HG03039 (cell line): ENCODE results near the gene UBXN11.

Experiments
- ATAC-seq: cut with Tn5 transposase; IDR thresholded peaks from one replicate; pipeline ENCODE4 v1.9.1; 2021; ENCODE audit warnings: mild to moderate bottlenecking, moderate library complexity; ENCODE audit not compliant: unreplicated experiment

UBXN11 gene

DNA sequence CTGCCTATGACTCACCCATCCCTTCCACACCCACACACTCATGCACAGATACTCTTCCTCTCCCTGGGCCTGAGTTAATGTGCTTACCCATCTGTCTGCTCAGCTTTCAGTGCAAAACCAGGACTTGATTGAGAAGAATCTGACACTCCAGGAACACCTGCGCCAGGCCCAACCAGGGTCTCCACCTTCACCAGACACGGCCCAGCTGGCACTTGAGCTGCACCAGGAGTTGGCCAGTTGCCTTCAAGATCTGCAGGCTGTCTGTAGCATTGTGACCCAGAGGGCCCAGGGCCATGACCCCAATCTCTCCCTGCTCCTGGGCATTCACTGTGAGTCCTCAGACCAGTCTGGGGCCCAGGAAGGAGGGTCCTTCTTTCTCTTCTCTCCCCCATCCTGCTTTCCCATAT, 30.0 kb downstream of the UBXN11 start:
- ATAC-seq, result no peak

DNA sequence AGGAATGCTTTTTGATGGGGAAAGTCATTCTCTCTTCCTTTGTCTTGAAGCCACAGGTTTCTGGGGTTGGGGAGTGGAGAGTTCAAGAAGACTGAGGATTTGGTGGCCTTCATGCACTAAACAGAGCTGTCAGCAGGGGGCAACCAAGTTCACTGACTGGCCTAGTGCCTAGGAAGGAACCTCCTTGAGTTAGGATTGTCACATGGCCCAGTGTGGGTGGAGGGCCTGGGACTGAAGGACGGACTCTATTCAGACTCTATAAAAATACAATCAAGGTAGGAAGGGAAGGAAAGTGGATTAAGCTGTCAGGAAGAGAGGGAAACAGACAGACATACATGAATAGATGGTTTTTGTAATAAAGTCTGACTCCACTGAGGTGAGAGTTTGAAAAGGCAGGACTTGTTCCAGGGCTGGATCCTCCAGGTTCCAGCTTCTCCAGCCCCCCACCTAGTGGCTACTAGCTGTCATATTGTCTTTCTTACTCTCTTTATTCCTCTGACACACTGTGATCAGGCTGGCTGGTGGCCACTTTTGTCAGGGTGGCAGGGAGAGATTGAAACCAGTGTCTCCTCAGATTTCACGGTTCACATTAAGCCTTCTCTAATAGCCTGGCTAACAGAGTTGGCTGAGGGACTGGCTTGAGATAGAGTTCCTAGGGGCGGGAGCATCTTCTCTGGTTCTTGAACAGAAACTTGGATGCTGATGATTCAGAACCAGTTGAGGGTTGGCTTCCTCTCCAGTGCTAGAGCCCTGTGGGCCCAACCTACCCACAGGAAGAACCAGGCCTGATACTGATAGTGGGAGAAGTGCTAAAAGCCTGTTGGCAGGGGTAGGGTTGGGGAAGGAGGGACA, 30.6 kb downstream of the UBXN11 start:
- no peak for ATAC-seq

DNA sequence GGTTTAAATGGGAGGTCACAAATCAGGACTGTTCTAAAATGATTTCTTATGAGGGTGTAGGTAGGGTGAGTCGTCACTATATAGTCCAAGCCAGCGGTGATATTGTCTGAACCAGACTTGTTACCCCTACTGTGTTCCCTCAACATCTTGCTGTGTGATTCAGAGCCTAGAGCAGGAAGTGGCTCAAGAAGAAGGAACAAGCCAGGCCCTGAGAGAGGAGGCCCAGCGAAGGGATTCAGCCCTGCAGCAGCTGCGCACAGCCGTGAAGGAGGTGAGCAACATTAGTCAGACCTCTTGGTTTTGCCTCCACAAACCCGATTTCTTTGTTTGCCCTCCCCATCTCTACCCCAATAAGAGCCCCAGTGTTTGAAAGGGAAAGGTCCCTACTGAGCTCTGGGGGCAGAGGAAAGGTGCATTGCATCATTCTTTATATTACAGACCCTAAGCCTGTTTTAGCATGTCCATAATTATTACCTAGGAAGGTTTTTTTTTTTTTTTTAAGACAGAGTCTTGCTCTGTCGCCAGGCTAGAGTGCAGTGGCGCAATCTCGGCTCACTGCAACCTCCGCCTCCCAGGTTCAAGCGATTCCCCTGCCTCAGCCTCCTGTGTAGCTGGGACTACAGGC, 31.5 kb downstream of the UBXN11 start:
- no peak for ATAC-seq

DNA sequence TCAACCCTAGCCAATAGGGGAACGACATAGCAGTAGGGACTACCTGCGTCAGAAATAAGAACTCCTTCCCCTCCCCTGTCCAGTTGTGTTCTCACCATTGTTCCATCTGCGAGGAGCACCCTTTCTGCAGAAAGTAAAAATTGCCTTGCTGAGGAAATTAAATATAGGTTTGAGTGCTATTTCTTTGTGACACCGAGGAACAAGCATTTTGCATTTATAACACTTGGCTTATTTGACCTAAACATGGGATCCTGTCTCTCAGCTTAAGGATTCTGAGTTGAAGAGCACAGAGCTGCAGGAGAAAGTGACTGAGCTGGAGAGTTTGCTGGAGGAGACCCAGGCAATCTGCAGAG, 37.3 kb downstream of the UBXN11 start:
- no peak for ATAC-seq

DNA sequence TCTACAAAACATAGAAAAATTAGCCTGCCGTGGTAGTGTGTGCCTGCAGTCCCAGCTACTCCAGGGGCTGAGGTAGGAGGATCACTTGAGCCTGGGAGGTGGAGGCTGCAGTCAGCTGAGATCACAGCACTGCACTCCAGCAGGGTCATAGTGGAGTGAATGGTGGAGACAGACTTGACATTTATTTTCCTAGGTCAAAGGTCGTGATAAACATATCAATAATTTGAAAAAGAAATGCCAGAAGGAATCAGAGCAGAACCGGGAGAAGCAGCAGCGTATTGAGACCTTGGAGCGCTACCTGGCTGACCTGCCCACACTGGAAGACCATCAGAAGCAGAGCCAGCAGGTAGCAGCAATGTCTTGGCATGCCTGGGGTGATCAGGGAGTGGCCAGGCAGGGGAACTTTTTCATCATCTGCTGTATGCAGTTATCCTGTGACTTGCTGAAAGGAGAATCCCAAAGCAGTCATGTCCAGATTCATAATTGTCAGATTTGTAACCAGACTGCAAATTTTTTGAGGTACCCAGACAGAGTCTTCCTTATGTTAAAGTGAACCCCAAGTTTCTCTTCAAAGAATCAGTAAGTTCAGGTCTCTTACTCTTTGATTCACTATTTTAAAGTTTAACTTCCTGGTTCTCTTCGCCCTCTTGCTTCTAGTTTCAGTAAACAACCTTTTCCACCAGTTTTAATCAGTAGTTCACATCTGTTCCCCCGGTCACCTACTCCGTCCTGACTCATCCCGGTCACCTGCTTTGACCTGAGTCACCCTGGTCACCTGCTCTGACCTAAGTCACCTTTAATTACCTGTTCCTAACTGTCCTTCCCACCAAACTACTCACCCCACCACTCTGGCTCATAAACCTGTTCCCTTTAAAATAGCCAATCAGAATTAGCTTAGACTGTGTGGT, 37.9 kb downstream of the UBXN11 start:
- ATAC-seq, result no peak

DNA sequence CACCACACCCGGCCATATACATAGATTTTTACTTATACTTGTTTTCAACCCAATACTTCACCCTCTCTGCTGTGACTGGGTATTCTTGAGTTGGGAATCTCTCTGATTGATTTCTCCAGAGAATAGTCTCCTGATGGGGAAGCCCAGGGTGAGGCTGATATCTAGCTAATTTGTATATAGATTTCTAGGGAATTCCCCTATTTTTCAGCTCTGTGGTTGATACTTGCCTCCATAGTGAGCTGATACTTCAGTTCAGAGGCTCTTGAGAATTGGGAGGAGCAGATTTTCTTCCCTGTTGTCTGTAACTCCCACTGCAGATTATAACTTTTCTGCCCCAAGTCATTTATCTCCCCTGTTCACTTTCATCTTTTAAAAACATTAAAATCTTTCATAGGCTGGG, 41.0 kb downstream of the UBXN11 start:
- ATAC-seq, result no peak

DNA sequence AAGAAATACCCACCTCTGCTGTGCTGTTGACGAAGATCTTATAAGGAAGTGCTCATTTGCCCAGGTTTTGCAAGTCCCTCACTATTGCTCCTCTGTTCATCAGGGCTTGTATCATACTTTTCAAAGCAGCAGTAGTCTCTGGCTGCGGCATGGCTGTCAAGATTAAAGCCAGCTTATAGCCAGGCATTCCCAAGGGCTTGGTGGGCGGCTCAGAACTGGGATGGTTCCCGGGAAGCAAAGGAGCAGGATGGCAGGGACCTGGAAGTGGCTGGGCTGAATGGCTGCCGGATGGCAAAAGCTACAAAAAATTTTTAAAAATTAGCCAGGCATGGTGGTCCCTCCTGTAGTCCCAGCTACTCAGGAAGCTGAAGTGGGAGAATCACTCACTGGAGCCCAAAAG, 43.2 kb downstream of the UBXN11 start:
- no peak for ATAC-seq

DNA sequence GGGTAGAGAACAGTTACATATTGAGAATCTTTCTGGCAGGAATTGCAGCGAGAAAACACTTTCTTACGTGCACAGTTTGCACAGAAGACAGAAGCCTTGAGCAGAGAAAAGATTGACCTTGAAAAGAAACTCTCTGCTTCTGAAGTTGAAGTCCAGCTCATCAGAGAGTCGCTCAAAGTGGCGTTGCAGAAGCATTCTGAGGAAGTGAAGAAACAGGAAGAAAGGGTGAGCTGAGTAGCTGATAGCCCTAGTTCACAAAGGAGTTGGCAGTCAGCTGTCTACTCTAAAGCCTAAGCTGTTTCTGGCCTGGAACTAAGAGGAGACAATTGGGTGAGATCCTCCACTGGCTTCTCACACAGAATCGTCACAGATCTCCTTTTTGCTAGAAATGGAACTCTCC, 46.9 kb downstream of the UBXN11 start:
- no peak for ATAC-seq

DNA sequence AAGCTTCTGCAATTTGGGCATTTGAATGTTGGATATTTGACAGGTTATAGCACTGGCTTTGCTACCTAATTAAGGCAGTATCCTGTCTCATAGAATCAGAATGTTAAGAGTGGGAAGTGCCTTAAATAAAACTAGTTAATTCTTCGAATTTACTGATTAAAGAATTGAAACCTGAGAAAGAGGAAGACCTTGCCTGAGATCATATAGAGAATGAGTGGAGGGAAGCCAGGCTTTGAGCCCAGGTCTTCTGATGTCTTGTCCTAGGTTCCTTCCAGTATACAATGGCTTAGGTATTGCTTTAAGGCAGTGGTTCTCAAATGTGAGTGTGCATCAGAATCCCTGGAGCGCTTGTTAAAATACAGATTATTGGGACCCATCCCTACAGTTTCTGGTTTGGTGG, 47.4 kb downstream of the UBXN11 start:
- no peak for ATAC-seq

DNA sequence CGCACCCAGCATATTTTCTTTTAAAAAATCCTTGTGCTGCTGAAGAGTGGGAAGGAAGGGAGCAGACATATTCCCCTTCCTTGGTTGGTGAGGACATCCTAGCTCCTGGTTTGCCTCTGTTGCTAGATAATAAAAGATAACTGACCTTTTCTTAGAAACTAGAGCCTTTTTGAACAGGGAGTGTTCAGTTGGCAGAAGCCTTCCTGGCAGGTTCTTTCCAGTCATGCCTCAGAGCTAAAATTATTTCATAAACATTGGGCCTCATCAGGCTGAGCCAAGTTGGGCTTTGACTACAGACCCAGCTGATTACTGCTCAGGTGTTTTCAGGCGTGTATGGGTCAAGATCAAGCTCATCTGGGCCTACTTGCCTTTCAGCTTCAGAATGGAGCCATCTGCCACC, 49.2 kb downstream of the UBXN11 start:
- no peak for ATAC-seq

DNA sequence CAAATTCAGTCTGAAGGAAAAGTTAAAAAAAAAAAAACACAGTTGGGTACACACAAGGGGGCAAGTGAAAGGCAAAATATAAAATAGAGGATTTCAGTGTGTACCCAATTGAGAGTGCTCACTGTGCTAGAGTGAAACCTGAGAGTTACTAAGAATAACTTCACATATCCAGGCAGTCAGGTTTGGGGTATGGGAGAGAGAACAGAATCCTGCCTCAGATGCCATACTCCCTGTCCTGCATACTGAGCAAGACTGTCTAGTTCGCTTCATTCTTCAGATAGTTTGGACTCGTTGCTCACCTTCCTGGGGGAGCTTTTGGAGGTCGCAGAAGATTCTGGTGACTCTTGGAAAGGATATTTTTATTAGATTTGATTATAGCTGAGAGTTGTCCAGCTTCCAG, 52.0 kb downstream of the UBXN11 start:
- ATAC-seq, result no peak

DNA sequence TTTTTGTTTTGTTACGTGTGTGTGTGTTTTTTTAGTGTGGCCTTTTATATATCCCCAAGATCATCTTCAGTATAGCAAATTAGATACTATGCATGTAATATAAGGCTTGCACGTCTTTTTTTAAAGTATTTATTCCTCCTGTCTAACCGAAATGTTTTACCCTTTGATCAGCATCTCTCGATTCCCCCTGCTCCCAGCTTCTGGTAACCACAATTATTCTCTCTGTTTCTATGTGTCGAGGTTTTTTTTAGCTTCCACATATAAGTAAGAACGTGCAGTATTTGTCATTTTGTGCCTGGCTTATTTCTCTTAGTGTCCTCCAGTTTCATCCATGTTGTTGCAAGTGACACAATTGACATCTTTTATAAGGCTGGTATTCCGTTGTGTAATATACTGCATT, 53.7 kb downstream of the UBXN11 start:
- ATAC-seq, result no peak

DNA sequence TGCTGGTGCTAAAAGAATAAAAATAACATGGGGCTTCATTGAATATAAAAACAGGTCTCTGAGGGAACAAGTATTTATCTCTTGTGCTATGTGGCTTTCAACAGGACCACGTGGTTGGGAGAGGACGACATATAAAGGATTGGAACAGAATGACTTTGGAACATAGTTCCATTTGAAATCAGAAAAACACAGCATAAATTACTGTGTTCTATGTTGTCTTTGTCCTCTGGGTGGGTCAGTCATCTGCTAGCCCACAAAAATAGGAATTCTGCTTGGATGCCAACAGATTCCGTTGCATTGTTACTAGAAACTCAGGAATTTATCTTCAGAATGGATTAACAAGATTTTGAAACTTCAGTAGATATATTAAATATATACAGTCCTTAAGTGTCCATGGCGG, 66.5 kb downstream of the UBXN11 start:
- no peak for ATAC-seq

DNA sequence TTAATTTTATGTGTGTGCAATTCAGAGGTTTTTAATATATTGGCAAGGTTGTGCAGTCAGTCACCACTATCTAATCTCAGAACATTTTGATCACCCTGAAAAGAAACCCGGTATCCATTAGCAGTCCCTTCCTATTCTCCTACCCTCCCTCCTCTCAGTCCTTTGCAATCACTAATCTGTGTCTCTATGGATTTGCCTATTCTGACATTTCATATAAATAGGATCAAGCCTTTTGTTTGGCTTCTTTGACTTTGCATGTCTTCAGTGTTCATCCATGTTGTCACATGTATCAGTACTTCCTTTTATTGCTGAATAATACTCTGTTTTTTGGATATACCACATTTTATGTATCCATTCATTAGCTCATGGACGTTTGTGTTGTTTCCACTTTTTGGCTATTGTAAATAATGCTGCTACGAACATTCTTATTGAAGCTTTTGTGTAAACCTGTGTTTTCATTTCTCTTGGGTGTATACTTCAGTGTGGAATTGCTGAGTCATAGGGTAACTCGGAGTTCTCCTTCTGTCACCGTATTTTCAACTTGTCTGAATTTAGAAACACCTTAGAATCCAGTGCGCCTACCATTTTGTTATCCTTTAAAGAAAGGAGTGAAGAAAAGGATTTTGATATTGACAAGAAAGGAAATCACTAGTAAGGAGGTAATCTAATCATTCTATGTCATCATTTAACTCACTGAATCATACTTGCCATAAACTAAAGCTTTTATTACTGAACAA, 69.0 kb downstream of the UBXN11 start:
- ATAC-seq, result no peak

DNA sequence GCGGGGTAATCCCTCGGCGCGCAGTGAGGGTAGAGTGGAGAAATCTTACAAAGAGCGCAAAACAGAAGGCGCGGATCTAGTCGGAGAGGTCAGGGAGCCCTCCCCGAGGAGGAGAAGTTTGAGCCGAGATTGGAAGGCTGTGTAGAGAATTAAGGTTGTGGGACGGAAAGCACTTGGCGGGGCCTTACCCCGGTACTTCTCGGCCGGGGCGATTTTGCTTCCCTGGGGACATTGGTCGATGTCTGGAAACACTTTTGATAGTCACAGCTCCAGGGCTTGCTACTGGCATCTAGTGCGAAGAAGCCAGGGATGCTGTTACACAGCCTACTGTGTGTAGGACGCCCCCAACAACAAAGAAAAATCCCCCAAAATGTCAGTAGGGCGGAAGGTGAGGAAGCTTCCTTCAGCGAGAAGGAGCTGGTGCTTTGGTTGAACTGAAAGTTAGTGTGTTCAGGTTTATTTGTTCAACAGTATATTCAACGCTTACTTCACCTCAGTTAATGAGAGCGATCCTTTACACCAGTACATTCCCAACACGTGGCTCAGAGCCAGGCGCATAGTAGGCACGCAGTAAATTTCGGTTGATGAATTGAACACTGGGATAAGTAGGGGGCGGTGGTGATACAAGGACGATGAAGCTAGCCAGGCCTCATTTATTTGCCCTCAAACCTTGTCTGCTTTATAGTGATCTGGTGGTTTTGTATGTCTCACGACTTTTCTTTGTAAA, 71.6 kb downstream of the UBXN11 start:
- ATAC-seq, result peak; percentile 5

DNA sequence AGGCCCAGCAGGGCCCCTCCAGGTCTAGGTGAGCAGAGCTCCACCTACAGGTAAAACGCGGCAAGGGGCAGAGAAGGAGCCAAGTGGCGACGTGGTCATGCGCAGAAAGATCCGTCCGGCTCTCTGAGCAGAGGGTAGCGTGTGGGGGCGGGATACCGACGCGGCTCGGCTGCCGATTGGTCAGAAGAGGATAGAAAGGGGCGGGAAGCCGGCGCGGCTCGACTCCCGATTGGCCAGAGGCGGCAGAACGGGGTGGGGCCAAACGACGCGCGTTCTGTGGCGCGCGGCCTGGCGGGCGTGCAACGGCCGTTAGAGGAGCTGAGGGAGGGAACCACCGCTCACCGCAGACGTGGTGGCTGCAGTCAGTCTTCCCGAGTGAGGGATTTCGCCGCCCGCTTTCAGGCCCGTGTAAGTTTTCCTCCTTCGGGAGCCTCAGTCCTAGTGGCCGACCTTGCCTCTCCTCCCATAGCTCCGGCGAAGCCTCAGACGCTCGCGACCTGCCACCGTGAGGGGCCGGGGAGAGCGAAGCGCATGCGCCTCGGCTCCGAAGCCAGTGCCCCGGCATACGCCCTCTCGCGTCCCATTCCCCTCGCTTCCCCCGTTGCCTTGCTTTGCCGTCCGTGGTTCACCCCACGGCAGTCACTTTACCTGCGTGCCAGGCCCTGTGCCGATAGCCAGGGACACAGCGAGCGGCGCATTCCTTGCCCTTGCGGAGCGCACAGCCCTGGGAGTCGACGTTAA, 72.4 kb downstream of the UBXN11 start, which contains the start of gene CEP85:
TSS of gene CEP85 (plus strand) at position 298 of the 741 bp plus-strand sequence. CDS start 5,584 bp downstream, outside the sequence.
- ATAC-seq, result peak; percentile 90
